Measurements from ENCODE around the gene LDLRAD4.

- no peak for TF ChIP-seq CTCF (conservative IDR thresholded peaks at IDR 0.05; ENCODE audit: low read depth, low read length)
- no peak for TF ChIP-seq EZH2 (IDR thresholded peaks at IDR 0.05; ENCODE audit: low read length, unreplicated experiment)
- TF ChIP-seq EZH2phosphoT487 (IDR thresholded peaks at IDR 0.05; ENCODE audit: borderline replicate concordance, low read length) = no peak
Observed at GRCh38 chr18:13517369-13517768, 298.8 kb downstream of the LDLRAD4 start.
